GM19468 (cell line): Measurements from ENCODE around the gene KPNB1.

Source experiments
- ATAC-seq: cut with Tn5 transposase; IDR thresholded peaks from one replicate; pipeline ENCODE4 v1.9.1; 2021; ENCODE audit warnings: mild to moderate bottlenecking, moderate library complexity, moderate number of reproducible peaks; ENCODE audit not compliant: unreplicated experiment; ENCODE audit errors: extremely low read depth

The KPNB1 gene

GRCh38 chr17:47724705-47725104 is 75.0 kb downstream of the KPNB1 start:
- ATAC-seq, result no peak

GRCh38 chr17:47725446-47726111 is 75.9 kb downstream of the KPNB1 start:
- no peak for ATAC-seq

GRCh38 chr17:47726796-47727703 is 77.3 kb downstream of the KPNB1 start:
- ATAC-seq, result no peak

GRCh38 chr17:47727704-47728036 is 78.0 kb downstream of the KPNB1 start:
- ATAC-seq, result no peak

GRCh38 chr17:47728214-47728877 is 78.6 kb downstream of the KPNB1 start:
- no peak for ATAC-seq

GRCh38 chr17:47729476-47729875 is 79.8 kb downstream of the KPNB1 start:
- ATAC-seq, result no peak

- ATAC-seq, result no peak
Measured at GRCh38 chr17:47730681-47731080, 81.0 kb downstream of the KPNB1 start.

- no peak for ATAC-seq
Measured at GRCh38 chr17:47731396-47731795, 81.7 kb downstream of the KPNB1 start.

- no peak for ATAC-seq
Measured at GRCh38 chr17:47732399-47733046, 82.8 kb downstream of the KPNB1 start.

GRCh38 chr17:47733047-47733673 is 83.4 kb downstream of the KPNB1 start, which contains the start of gene TBX21:
Gene TBX21 (plus strand): TSS chr17:47733236. CDS start chr17:47733455, 219 bp downstream.
- peak; percentile 18 for ATAC-seq

GRCh38 chr17:47733674-47734410 is 84.1 kb downstream of the KPNB1 start:
- ATAC-seq, result no peak

- ATAC-seq, result no peak
Measured at GRCh38 chr17:47735139-47735464, 85.4 kb downstream of the KPNB1 start.
